ENCODE results near the gene LAMA4. TPM values are rescaled to one million over a fixed set of nuclear protein-coding genes. Genes with fewer than 3 reads are reported as not detected.
A peak's percentile ranks its signal among the peaks of the same experiment; 100 is the strongest.

The LAMA4 gene
- total RNA-seq, 4 donors from 2014 or later = 107 to 329 (median 271) TPM

GRCh38 chr6:112215488-112216284 lies 38.7 kb downstream of the LAMA4 start:
- Histone ChIP-seq H3K27me3 (no peaks in the 10 kb centered on the region), H3K36me3 (no peaks in the 10 kb centered on the region), H3K4me3 (no peak overlapping the region), H3K9me3 (no peaks in the 10 kb centered on the region), H3K27ac (peak overlapping the region in 1 of 2 donors; percentile 23), H3K4me1 (peaks cover 2 to 7% of the 10 kb centered on the region in 2 donors)
- intact Hi-C loops (cut with DNase I; ENCODE audit: low total_unique reads) = no loop called here
- no peak for TF ChIP-seq POLR2A (IDR thresholded peaks at IDR 0.05)
- no peak for TF ChIP-seq CTCF (IDR thresholded peaks at IDR 0.05)
- no peak for DNase-seq

GRCh38 chr6:112214739-112215269 lies 39.6 kb downstream of the LAMA4 start:
- Histone ChIP-seq H3K4me1 (peaks cover 0 to 7% of the 10 kb centered on the region in 2 donors), H3K27ac (no peak overlapping the region), H3K27me3 (no peaks in the 10 kb centered on the region), H3K4me3 (no peak overlapping the region), H3K36me3 (no peaks in the 10 kb centered on the region), H3K9me3 (no peaks in the 10 kb centered on the region)
- intact Hi-C loops (cut with DNase I; ENCODE audit: low total_unique reads) = no loop called here
- TF ChIP-seq CTCF (IDR thresholded peaks at IDR 0.05) = no peak
- TF ChIP-seq POLR2A (IDR thresholded peaks at IDR 0.05) = no peak
- no peak for DNase-seq

GRCh38 chr6:112210852-112211251 lies 43.5 kb downstream of the LAMA4 start:
- no peak for DNase-seq
- H3K4me3 ChIP-seq = no peak overlapping the region
- no peaks in the 10 kb centered on the region for H3K9me3 ChIP-seq
- H3K27me3 ChIP-seq = no peaks in the 10 kb centered on the region
- no peak for TF ChIP-seq POLR2A (IDR thresholded peaks at IDR 0.05)
- no peak for TF ChIP-seq CTCF (IDR thresholded peaks at IDR 0.05)
- no peaks in the 10 kb centered on the region for H3K4me1 ChIP-seq
- intact Hi-C loops (cut with DNase I; ENCODE audit: low total_unique reads) = no loop called here
- H3K36me3 ChIP-seq = no peaks in the 10 kb centered on the region
- H3K27ac ChIP-seq = no peak overlapping the region

GRCh38 chr6:112209131-112209530 lies 45.2 kb downstream of the LAMA4 start:
- no peak for DNase-seq
- H3K4me1 ChIP-seq = peaks cover 0 to 7% of the 10 kb centered on the region in 2 donors
- no peaks in the 10 kb centered on the region for H3K9me3 ChIP-seq
- TF ChIP-seq CTCF (IDR thresholded peaks at IDR 0.05) (no peak), POLR2A (IDR thresholded peaks at IDR 0.05) (no peak)
- H3K4me3 ChIP-seq = no peak overlapping the region
- H3K36me3 ChIP-seq = no peaks in the 10 kb centered on the region
- no peak overlapping the region for H3K27ac ChIP-seq
- H3K27me3 ChIP-seq = no peaks in the 10 kb centered on the region
- intact Hi-C loops (cut with DNase I; ENCODE audit: low total_unique reads) = no loop called here

GRCh38 chr6:112207776-112208175 lies 46.6 kb downstream of the LAMA4 start:
- DNase-seq = no peak
- Histone ChIP-seq H3K27me3 (no peaks in the 10 kb centered on the region), H3K27ac (no peak overlapping the region), H3K9me3 (no peaks in the 10 kb centered on the region), H3K4me1 (peaks cover 0 to 7% of the 10 kb centered on the region in 2 donors), H3K4me3 (no peak overlapping the region), H3K36me3 (no peaks in the 10 kb centered on the region)
- TF ChIP-seq POLR2A (IDR thresholded peaks at IDR 0.05) = no peak
- TF ChIP-seq CTCF (IDR thresholded peaks at IDR 0.05) = no peak
- intact Hi-C loops (cut with DNase I; ENCODE audit: low total_unique reads) = no loop called here

All from uterus (tissue), 4 donors.